HFF-Myc (cell line): ENCODE data around the gene ZBTB49.

Experiments used
- DNase-seq: peaks from one replicate; pipeline ENCODE4 v3.0.0-alpha.2; 2011; ENCODE audit warnings: low read depth; ENCODE audit errors: extremely low read depth
- H3K4me3 ChIP-seq: replicated peaks from 2 replicates; pipeline ENCODE4 v1.5.1; 2011; ENCODE audit warnings: low read depth, mild to moderate bottlenecking, control low read depth, low read length
- TF ChIP-seq, protein P1 (sequence below): IDR thresholded peaks from 2 replicates; pipeline ENCODE4 v1.5.1; 2012; ENCODE audit warnings: mild to moderate bottlenecking, low read depth, low read length, control low read depth; ENCODE audit errors: missing control alignments

ZBTB49 gene

GRCh38 chr4:4323705-4324534, 33.9 kb downstream of the ZBTB49 start:
- no peak overlapping the region for H3K4me3 ChIP-seq
- DNase-seq: no peak
- TF ChIP-seq, protein P1, sequence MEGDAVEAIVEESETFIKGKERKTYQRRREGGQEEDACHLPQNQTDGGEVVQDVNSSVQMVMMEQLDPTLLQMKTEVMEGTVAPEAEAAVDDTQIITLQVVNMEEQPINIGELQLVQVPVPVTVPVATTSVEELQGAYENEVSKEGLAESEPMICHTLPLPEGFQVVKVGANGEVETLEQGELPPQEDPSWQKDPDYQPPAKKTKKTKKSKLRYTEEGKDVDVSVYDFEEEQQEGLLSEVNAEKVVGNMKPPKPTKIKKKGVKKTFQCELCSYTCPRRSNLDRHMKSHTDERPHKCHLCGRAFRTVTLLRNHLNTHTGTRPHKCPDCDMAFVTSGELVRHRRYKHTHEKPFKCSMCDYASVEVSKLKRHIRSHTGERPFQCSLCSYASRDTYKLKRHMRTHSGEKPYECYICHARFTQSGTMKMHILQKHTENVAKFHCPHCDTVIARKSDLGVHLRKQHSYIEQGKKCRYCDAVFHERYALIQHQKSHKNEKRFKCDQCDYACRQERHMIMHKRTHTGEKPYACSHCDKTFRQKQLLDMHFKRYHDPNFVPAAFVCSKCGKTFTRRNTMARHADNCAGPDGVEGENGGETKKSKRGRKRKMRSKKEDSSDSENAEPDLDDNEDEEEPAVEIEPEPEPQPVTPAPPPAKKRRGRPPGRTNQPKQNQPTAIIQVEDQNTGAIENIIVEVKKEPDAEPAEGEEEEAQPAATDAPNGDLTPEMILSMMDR: no peak

DNA sequence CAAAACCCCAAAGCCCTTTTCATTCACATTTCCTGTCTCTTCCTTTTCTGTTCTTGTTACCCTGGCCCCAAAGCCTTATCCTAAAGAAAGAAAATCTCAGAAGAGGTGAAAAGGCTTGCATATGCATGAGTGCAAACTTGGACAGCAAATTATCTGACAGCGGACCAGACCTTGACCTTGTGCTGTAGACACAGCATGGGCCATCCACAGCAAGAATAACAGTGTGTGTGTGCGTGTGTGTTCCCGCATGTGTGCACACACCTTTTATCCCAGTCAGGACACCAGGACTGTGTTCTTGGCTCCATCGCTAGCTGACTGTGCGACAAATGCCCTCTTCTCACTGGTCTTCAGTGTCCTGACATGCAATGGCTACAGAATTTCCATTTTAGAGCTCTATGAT, 35.3 kb downstream of the ZBTB49 start:
- no peak overlapping the region for H3K4me3 ChIP-seq
- no peak for DNase-seq
- TF ChIP-seq, protein P1: no peak

GRCh38 chr4:4326166-4326565, 36.1 kb downstream of the ZBTB49 start:
- DNase-seq: no peak
- TF ChIP-seq, protein P1: no peak
- H3K4me3 ChIP-seq: no peak overlapping the region

DNA sequence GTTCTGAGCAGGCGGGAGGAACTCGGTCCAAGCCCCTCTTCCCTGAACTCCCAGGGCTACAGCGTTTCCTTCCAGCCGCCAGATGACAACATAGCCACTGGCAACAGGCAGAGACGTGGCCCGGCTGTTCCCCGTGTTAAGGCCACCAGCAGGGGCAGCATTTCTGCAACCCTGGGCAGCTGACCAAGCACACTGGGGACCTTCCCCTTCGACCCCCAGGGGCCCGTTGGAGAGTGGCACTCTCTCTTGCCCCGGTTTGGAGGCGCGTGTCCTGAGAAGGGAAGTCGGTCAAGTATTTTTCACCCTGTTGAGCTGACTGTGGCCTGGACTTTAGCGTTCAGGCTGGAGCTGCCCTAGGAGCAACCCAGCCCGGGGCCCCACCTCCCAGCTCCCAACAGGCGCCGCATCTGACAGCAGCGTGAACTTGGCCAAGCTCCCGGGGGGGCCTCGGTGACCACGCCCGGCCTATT, 37.6 kb downstream of the ZBTB49 start:
- H3K4me3 ChIP-seq: no peak overlapping the region
- DNase-seq: no peak
- TF ChIP-seq, protein P1: peak; percentile 49

DNA sequence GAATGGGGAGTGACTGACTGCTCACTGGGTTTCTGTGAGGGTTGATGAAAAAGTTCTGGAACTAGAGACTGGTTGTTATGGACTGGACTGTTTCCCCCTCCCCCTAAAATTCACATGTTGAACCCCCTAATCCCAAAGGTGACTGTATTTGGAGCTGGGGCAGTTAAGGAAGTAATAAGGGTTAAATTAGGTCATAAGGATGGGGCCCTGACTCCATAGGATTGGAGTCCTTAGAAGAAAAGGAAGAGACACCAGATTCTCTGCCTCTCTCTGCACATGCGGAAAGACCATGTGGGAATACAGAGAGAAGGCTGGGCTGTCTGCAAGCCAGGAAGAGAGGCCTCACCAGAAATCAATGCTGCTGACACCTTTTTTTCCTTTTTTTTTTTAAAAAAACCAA, 38.2 kb downstream of the ZBTB49 start:
- DNase-seq: no peak
- H3K4me3 ChIP-seq: no peak overlapping the region
- TF ChIP-seq, protein P1: no peak

GRCh38 chr4:4328840-4329239, 38.8 kb downstream of the ZBTB49 start:
- DNase-seq: no peak
- H3K4me3 ChIP-seq: no peak overlapping the region
- TF ChIP-seq, protein P1: no peak
